H9 (cell line): ENCODE measurements around the gene ZBTB16. TPM values are rescaled to one million over a fixed set of nuclear protein-coding genes. Genes with fewer than 3 reads are reported as not detected.

Source experiments
- DNase-seq: peaks from one replicate; pipeline ENCODE4 v3.0.0-alpha.2; 2017
- H2AFZ ChIP-seq: one replicate; pipeline ENCODE4 v1.6.1; 2013; ENCODE audit warnings: mild to moderate bottlenecking, low read length, control low read depth, moderate library complexity
- H2AK5ac ChIP-seq: 2 replicates; pipeline ENCODE4 v1.6.1; 2013; ENCODE audit warnings: low read length, control low read depth, mixed read lengths; ENCODE audit not compliant: insufficient read length
- H2BK120ac ChIP-seq: one replicate; pipeline ENCODE4 v1.6.1; 2013; ENCODE audit warnings: low read depth, mild to moderate bottlenecking, low read length, control low read depth, inconsistent platforms; ENCODE audit not compliant: poor library complexity, severe bottlenecking
- H2BK12ac ChIP-seq: 2 replicates; pipeline ENCODE4 v1.6.1; 2013; ENCODE audit warnings: low read length, control low read depth, mixed read lengths, low read depth; ENCODE audit not compliant: insufficient read length
- H2BK15ac ChIP-seq: 2 replicates; pipeline ENCODE4 v1.6.1; 2013; ENCODE audit warnings: low read depth, low read length, control low read depth
- H2BK20ac ChIP-seq: one replicate; pipeline ENCODE4 v1.6.1; 2013; ENCODE audit warnings: low read depth, mild to moderate bottlenecking, low read length, control low read depth, inconsistent platforms; ENCODE audit not compliant: poor library complexity, severe bottlenecking
- H2BK5ac ChIP-seq: 2 replicates; pipeline ENCODE4 v1.6.1; 2013; ENCODE audit warnings: low read length, control low read depth, mixed read lengths; ENCODE audit not compliant: insufficient read length
- H3K14ac ChIP-seq: 2 replicates; pipeline ENCODE4 v1.6.1; 2013; ENCODE audit warnings: low read length, control low read depth; ENCODE audit not compliant: insufficient read depth
- H3K18ac ChIP-seq: 2 replicates; pipeline ENCODE4 v1.6.1; 2013; ENCODE audit warnings: low read depth, mild to moderate bottlenecking, mixed read lengths, low read length, control low read depth; ENCODE audit not compliant: insufficient read length
- H3K23ac ChIP-seq: 2 replicates; pipeline ENCODE4 v1.6.1; 2013; ENCODE audit warnings: low read length, control low read depth, mixed read lengths, low read depth; ENCODE audit not compliant: insufficient read length
- H3K23me2 ChIP-seq: 2 replicates; pipeline ENCODE4 v1.6.1; 2013; ENCODE audit warnings: low read depth, mild to moderate bottlenecking, mixed read lengths, low read length, control low read depth; ENCODE audit not compliant: insufficient read length, poor library complexity, severe bottlenecking
- H3K27ac ChIP-seq: 2 replicates; pipeline ENCODE4 v1.5.1; 2013; ENCODE audit warnings: low read length, control low read depth, mixed read lengths, low read depth; ENCODE audit not compliant: insufficient read length
- H3K27me3 ChIP-seq: 2 replicates; pipeline ENCODE4 v1.6.1; 2013; ENCODE audit warnings: low read length, control low read depth, inconsistent platforms; ENCODE audit not compliant: insufficient read depth
- H3K4ac ChIP-seq: 2 replicates; pipeline ENCODE4 v1.6.1; 2013; ENCODE audit warnings: low read depth, mild to moderate bottlenecking, control low read depth, inconsistent platforms, low read length, moderate library complexity
- H3K4me1 ChIP-seq: 2 replicates; pipeline ENCODE4 v1.6.1; 2013; ENCODE audit warnings: low read length, control low read depth, inconsistent platforms; ENCODE audit not compliant: insufficient read depth
- H3K4me2 ChIP-seq: 2 replicates; pipeline ENCODE4 v1.6.1; 2013; ENCODE audit warnings: low read length, control low read depth, mixed read lengths; ENCODE audit not compliant: insufficient read length, insufficient read depth
- H3K56ac ChIP-seq: 2 replicates; pipeline ENCODE4 v1.6.1; 2013; ENCODE audit warnings: low read depth, mild to moderate bottlenecking, mixed read lengths, low read length, control low read depth; ENCODE audit not compliant: insufficient read length
- H3K79me1 ChIP-seq: 2 replicates; pipeline ENCODE4 v1.6.1; 2013; ENCODE audit warnings: low read depth, mild to moderate bottlenecking, moderate library complexity, low read length, control low read depth, inconsistent platforms; ENCODE audit not compliant: insufficient read depth, poor library complexity, severe bottlenecking
- H3K79me2 ChIP-seq: 2 replicates; pipeline ENCODE4 v1.6.1; 2013; ENCODE audit warnings: low read length, control low read depth, inconsistent platforms; ENCODE audit not compliant: insufficient read depth
- H3K9ac ChIP-seq: 2 replicates; pipeline ENCODE4 v1.6.1; 2013; ENCODE audit warnings: low read length, control low read depth, mixed read lengths; ENCODE audit not compliant: insufficient read length; ENCODE audit errors: extremely low read depth
- H3K9me3 ChIP-seq: one replicate; pipeline ENCODE4 v1.6.1; 2013; ENCODE audit warnings: low read depth, low read length, inconsistent platforms; ENCODE audit not compliant: control insufficient read depth
- H3T11ph ChIP-seq: one replicate; pipeline ENCODE4 v1.6.1; 2013; ENCODE audit warnings: mild to moderate bottlenecking, low read length, control low read depth, inconsistent platforms
- H4K20me1 ChIP-seq: one replicate; pipeline ENCODE4 v1.6.1; 2013; ENCODE audit not compliant: control insufficient read depth, insufficient read length, insufficient read depth
- H4K5ac ChIP-seq: 2 replicates; pipeline ENCODE4 v1.6.1; 2013; ENCODE audit warnings: low read depth, mild to moderate bottlenecking, mixed read lengths, low read length, control low read depth; ENCODE audit not compliant: insufficient read length
- H4K8ac ChIP-seq: replicated peaks from 2 replicates; pipeline ENCODE4 v1.6.1; 2013; ENCODE audit warnings: low read length, control low read depth, mixed read lengths, low read depth; ENCODE audit not compliant: insufficient read length
- H4K91ac ChIP-seq: 2 replicates; pipeline ENCODE4 v1.6.1; 2013; ENCODE audit warnings: low read depth, mild to moderate bottlenecking, moderate library complexity, mixed read lengths, low read length, control low read depth; ENCODE audit not compliant: insufficient read length
- H3K27ac Mint-ChIP-seq, 3 experiments: 2 replicates in 2 of 3; 3 replicates in 1 of 3; pipeline ENCODE4 v1.8.0; 2020 to 2021; ENCODE audit warnings: mixed read lengths in 3 of 3, mild to moderate bottlenecking in 1 of 3, moderate library complexity in 1 of 3
- H3K27me3 Mint-ChIP-seq: 2 replicates; pipeline ENCODE4 v1.8.0; 2021; ENCODE audit warnings: low read depth, mild to moderate bottlenecking, moderate library complexity, mixed read lengths
- H3K36me3 Mint-ChIP-seq, 3 experiments: 2 replicates in 2 of 3; 3 replicates in 1 of 3; pipeline ENCODE4 v1.8.0; 2020 to 2021; ENCODE audit warnings: low read depth in 3 of 3, mixed read lengths in 3 of 3; ENCODE audit not compliant: insufficient read depth in 1 of 3
- H3K4me1 Mint-ChIP-seq, 2 experiments: 2 replicates each; pipeline ENCODE4 v1.8.0; 2020; ENCODE audit warnings: mixed read lengths in 2 of 2
- H3K4me3 Mint-ChIP-seq, 2 experiments: 2 replicates in 1 of 2; 3 replicates in 1 of 2; pipeline ENCODE4 v1.8.0; 2020 to 2021; ENCODE audit warnings: mild to moderate bottlenecking in 2 of 2, mixed read lengths in 2 of 2, moderate library complexity in 1 of 2
- H3K9me3 Mint-ChIP-seq, 2 experiments: 2 replicates in 1 of 2; 3 replicates in 1 of 2; pipeline ENCODE4 v1.8.0; 2020; ENCODE audit warnings: mild to moderate bottlenecking in 2 of 2, mixed read lengths in 2 of 2, moderate library complexity in 1 of 2
- WGBS: extraction: QIAGEN DNeasy Blood & Tissue Kit; methylation state at CpG from one replicate; pipeline ENCODE4 v1.1.7; 2013; ENCODE audit warnings: missing lambda C conversion rate, low lambda C conversion rate, mixed read lengths; ENCODE audit not compliant: insufficient read length; ENCODE audit errors: extremely low coverage; 5-methylcytosine and 5-hydroxymethylcytosine counted together
- total RNA-seq: library from RNA; stranded (reverse); gene quantifications from 2 replicates; pipeline ENCODE4 v1.2.1, GENCODE V29; 2021
- TF ChIP-seq, protein P1 (sequence below): fragments of 200-600 bp; sonication (generic); conservative IDR thresholded peaks from 3 replicates; pipeline ENCODE4 v1.8.0; 2021; ENCODE audit warnings: antibody characterized with exemption, mild to moderate bottlenecking

ZBTB16 gene
- total RNA-seq, 1 experiment from 2014 or later, result not detected

- Histone ChIP-seq H2BK5ac (no peak overlapping the region), H4K20me1 (no peaks in the 10 kb centered on the region), H2AK5ac (no peak overlapping the region), H3K79me2 (no peaks in the 10 kb centered on the region), H2BK120ac (no peak overlapping the region), H3K14ac (no peak overlapping the region), H3K23ac (no peak overlapping the region), H4K5ac (no peak overlapping the region), H3K9me3 (no peaks in the 10 kb centered on the region), H3K27me3 (no peaks in the 10 kb centered on the region), H2BK20ac (no peak overlapping the region), H3K18ac (no peak overlapping the region), H3K4ac (no peak overlapping the region), H2BK12ac (no peak overlapping the region), H4K91ac (no peak overlapping the region), H3T11ph (no peak overlapping the region), H2AFZ (no peak overlapping the region), H3K79me1 (no peaks in the 10 kb centered on the region), H4K8ac (no peak overlapping the region), H3K4me2 (no peak overlapping the region), H3K9ac (no peak overlapping the region), H3K4me1 (no peaks in the 10 kb centered on the region), H2BK15ac (no peak overlapping the region), H3K27ac (no peak overlapping the region), H3K23me2 (no peaks in the 10 kb centered on the region), H3K56ac (no peak overlapping the region)
- no peak for DNase-seq
- Mint-ChIP-seq H3K4me3 (no peak overlapping the region), H3K4me1 (peaks cover 2 to 3% of the 10 kb centered on the region in 2 experiments; a peak in 1 of 4 replicates), H3K36me3 (no peaks in the 10 kb centered on the region), H3K9me3 (no peaks in the 10 kb centered on the region), H3K27me3 (peaks cover 4% of the 10 kb centered on the region; the same call in 1 of the 2 replicates), H3K27ac (no peak overlapping the region)
- TF ChIP-seq, protein P1, sequence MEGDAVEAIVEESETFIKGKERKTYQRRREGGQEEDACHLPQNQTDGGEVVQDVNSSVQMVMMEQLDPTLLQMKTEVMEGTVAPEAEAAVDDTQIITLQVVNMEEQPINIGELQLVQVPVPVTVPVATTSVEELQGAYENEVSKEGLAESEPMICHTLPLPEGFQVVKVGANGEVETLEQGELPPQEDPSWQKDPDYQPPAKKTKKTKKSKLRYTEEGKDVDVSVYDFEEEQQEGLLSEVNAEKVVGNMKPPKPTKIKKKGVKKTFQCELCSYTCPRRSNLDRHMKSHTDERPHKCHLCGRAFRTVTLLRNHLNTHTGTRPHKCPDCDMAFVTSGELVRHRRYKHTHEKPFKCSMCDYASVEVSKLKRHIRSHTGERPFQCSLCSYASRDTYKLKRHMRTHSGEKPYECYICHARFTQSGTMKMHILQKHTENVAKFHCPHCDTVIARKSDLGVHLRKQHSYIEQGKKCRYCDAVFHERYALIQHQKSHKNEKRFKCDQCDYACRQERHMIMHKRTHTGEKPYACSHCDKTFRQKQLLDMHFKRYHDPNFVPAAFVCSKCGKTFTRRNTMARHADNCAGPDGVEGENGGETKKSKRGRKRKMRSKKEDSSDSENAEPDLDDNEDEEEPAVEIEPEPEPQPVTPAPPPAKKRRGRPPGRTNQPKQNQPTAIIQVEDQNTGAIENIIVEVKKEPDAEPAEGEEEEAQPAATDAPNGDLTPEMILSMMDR, result no peak
- no CpG with 5 or more reads among the region's 2 CpGs for WGBS
These were observed 42.5 kb upstream of the ZBTB16 start for GRCh38 chr11:114016986-114017385.
